Esophagus muscularis mucosa (tissue), 2 donors: ENCODE data around the gene GPR65.

Experiments used
- POLR2A ChIP-seq: fragments of 450-650 bp; IDR thresholded peaks from one replicate; pipeline ENCODE4 v1.6.1; 2017; ENCODE audit warnings: antibody characterized with exemption, moderate library complexity, mild to moderate bottlenecking, low read depth
- POLR2AphosphoS5 ChIP-seq, 2 donors: sonication (generic); formaldehyde crosslinking; IDR thresholded peaks; one replicate each; pipeline ENCODE4 v1.6.1; 2017; ENCODE audit warnings: antibody characterized with exemption in 2 of 2

- TF ChIP-seq POLR2AphosphoS5 (IDR thresholded peaks at IDR 0.05) (no peak), POLR2A (no peak)
Observed at GRCh38 chr14:88049936-88050335, 45.0 kb downstream of the GPR65 start.
